ACC112 (cell line): ENCODE data around the gene STK32B.

ENCODE experiments used
- H2AFZ ChIP-seq: fragments of 200-600 bp; sonication (generic); one replicate; pipeline ENCODE4 v1.6.0; 2017; ENCODE audit warnings: antibody characterized with exemption, low read length; ENCODE audit not compliant: unreplicated experiment
- H3K27ac ChIP-seq: fragments of 200-600 bp; sonication (generic); 2 replicates; pipeline ENCODE4 v1.5.1; 2014; ENCODE audit warnings: low read depth, mild to moderate bottlenecking, antibody characterized with exemption, low read length, moderate library complexity
- H3K27me3 ChIP-seq: fragments of 200-600 bp; sonication (generic); 2 replicates; pipeline ENCODE4 v1.6.1; 2014; ENCODE audit warnings: mild to moderate bottlenecking, antibody characterized with exemption, low read length, moderate library complexity, mixed read lengths; ENCODE audit not compliant: insufficient read depth
- H3K36me3 ChIP-seq: fragments of 200-600 bp; sonication (generic); 2 replicates; pipeline ENCODE4 v1.6.1; 2016; ENCODE audit warnings: mild to moderate bottlenecking, antibody characterized with exemption, low read length, moderate library complexity, mixed read lengths; ENCODE audit not compliant: insufficient read depth
- H3K4me1 ChIP-seq: fragments of 200-600 bp; sonication (generic); one replicate; pipeline ENCODE4 v1.6.1; 2016; ENCODE audit warnings: low read length, mixed read lengths; ENCODE audit not compliant: insufficient read depth, unreplicated experiment, control insufficient read depth
- H3K4me3 ChIP-seq: fragments of 200-600 bp; sonication (generic); 2 replicates; pipeline ENCODE4 v1.5.1; 2014; ENCODE audit warnings: mild to moderate bottlenecking, low read depth, low read length
- H3K79me2 ChIP-seq: fragments of 200-600 bp; sonication (generic); one replicate; pipeline ENCODE4 v1.6.0; 2016; ENCODE audit warnings: low read length; ENCODE audit not compliant: control insufficient read depth, unreplicated experiment, insufficient read depth

The STK32B gene

GRCh38 chr4:5014007-5014682, 37.1 kb upstream of the STK32B start:
- Histone ChIP-seq H3K27ac (no peak overlapping the region), H3K4me3 (no peak overlapping the region), H2AFZ (no peak overlapping the region), H3K4me1 (no peaks in the 10 kb centered on the region), H3K27me3 (peaks cover 68% of the 10 kb centered on the region), H3K36me3 (no peaks in the 10 kb centered on the region), H3K79me2 (no peaks in the 10 kb centered on the region)

- Histone ChIP-seq H3K4me3 (no peak overlapping the region), H3K4me1 (no peaks in the 10 kb centered on the region), H3K36me3 (no peaks in the 10 kb centered on the region), H3K79me2 (no peaks in the 10 kb centered on the region), H3K27me3 (peaks cover 41% of the 10 kb centered on the region), H3K27ac (no peak overlapping the region), H2AFZ (no peak overlapping the region)
Observed at GRCh38 chr4:5018096-5018495, 33.2 kb upstream of the STK32B start.

DNA sequence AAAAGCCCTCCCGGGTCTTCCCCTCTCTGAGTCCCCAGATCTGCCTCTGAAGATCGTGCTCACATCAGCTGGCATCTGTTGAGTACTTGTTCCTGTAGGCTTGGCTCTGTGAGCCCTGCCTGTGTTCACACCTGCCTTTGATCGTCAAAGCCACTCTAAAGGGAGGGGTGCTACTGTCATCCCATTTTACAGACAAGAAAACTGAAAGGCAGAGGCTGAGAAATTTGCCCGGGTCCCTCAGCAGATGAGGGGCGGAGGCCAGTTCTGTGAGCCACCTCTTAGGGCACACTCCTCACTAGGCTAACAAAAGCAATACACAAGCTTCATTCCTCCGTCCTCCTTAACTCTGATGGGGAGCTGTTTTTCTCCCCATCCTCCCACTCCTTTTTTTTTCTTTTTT, 32.7 kb upstream of the STK32B start:
- Histone ChIP-seq H3K4me3 (no peak overlapping the region), H2AFZ (no peak overlapping the region), H3K27me3 (peaks cover 37% of the 10 kb centered on the region), H3K4me1 (no peaks in the 10 kb centered on the region), H3K79me2 (no peaks in the 10 kb centered on the region), H3K36me3 (no peaks in the 10 kb centered on the region), H3K27ac (no peak overlapping the region)

DNA sequence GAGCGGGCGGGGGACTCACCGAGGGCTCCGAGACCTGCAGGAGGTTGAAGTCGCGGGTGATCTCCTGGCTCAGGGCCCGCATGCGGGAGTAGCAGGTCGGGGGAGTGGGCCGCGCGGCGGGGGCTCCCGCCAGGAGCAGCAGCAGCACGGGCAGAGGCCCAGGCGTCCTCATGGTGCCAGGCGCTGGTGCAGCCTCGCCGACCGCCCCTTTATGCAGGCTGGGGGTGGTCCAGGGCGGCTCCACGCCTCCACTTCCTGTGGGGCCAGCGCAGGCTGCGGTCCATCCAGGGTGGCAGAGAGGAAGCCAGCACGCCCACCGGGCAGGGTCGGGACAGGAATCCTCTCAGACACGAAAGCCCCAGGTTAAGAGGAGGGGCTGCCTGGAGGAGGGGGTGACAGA, 32.0 kb upstream of the STK32B start, which contains the start of gene CYTL1:
TSS of gene CYTL1 (minus strand) at position 185 of the 400 bp plus-strand sequence. CDS start at position 172, 13 bp downstream.
- Histone ChIP-seq H3K79me2 (no peaks in the 10 kb centered on the region), H2AFZ (no peak within 1 kb of the TSS), H3K36me3 (no peaks in the 10 kb centered on the region), H3K4me1 (peaks cover 5% of the 10 kb centered on the region), H3K27me3 (peaks cover 30% of the 10 kb centered on the region), H3K27ac (no peak within 1 kb of the TSS), H3K4me3 (no peak within 1 kb of the TSS)

DNA sequence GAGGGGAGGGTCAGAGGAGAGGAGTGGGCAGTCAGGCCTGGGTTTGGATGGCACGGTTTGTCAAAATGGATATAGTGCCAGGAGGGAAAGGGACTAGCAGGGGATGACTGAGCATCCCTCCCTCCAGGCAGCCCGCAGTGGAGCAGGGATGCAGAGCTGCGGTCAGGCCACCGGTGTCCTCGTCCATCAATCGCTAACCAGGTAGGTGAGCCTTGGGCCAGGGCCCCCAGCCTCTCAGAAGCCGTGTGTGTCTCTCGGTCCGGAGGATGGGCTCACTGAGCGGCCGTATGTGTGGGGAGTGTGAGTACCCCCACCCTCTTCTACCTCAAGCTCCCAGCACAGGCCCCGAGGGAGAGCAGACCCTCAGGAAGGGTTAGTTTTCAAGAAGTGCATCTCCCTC, 31.5 kb upstream of the STK32B start:
- H3K4me3 ChIP-seq = no peak overlapping the region
- H3K36me3 ChIP-seq = no peaks in the 10 kb centered on the region
- peaks cover 25% of the 10 kb centered on the region for H3K27me3 ChIP-seq
- peaks cover 8% of the 10 kb centered on the region for H3K4me1 ChIP-seq
- no peaks in the 10 kb centered on the region for H3K79me2 ChIP-seq
- no peak overlapping the region for H2AFZ ChIP-seq
- no peak overlapping the region for H3K27ac ChIP-seq

DNA sequence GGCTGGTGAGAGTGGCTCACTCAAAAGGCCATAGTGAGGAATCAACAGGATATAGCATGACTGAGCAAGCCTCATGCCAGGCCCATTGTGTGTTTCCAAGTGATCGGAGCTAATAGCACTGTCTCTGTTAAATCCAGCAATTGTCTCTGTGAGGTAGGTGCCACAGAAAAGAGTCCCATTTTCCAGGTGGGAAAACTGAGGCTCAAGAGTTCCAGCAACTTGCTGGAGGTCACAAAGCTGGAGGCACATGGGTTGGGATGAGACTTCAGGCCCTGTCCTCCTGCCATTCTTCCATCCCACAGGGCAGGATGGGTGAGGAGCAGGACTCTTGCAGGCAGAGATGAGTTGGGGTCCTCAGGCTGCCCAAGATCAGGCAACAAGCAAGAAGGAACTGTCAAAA, 30.9 kb upstream of the STK32B start:
- Histone ChIP-seq H3K36me3 (no peaks in the 10 kb centered on the region), H3K27me3 (peaks cover 20% of the 10 kb centered on the region), H3K27ac (no peak overlapping the region), H2AFZ (no peak overlapping the region), H3K4me3 (no peak overlapping the region), H3K4me1 (peaks cover 13% of the 10 kb centered on the region), H3K79me2 (no peaks in the 10 kb centered on the region)

DNA sequence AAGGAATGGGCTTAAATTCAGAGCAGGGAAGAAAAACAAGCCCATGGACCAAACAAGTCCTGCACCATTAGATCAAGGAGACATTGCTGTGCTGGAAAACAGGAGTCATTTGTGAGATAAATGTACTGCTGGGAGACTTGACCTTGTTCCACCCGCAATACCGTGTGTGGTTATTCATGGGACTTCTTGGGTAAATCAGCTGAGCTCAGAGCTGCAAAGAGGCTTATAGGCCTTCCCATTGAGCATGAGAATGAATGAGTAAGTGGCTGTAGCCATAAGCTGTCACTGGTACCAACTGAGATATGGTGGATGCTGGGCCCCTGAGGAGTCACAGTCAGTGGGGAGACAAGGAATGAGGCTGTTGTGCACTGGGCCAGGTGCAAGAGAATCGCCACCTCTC, 29.7 kb upstream of the STK32B start:
- no peaks in the 10 kb centered on the region for H3K36me3 ChIP-seq
- H3K4me3 ChIP-seq = no peak overlapping the region
- peaks cover 8% of the 10 kb centered on the region for H3K27me3 ChIP-seq
- H3K27ac ChIP-seq = no peak overlapping the region
- H3K4me1 ChIP-seq = peaks cover 14% of the 10 kb centered on the region
- no peaks in the 10 kb centered on the region for H3K79me2 ChIP-seq
- no peak overlapping the region for H2AFZ ChIP-seq

DNA sequence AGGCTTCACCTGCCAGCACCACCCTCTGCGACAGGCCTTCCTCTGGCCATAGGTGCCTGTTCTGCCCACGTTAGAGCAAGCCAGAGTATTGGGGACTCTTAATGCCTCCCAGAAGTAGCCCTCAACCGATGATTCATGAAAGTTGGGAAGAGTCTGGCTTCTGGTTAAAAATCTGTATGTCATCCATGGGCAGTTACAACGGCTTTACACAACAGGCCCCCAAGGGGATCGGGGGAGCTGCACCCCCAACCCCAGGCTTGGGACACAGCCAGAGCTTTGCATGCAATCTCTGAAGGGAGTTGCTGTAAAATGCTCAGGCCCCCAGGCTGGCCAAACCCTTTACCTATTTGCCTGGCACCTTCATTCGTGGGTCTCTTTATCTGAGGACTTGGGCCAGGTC, 26.6 kb upstream of the STK32B start:
- Histone ChIP-seq H3K36me3 (no peaks in the 10 kb centered on the region), H3K27me3 (peaks cover 12% of the 10 kb centered on the region; the same call in 1 of the 2 replicates), H3K4me1 (peaks cover 14% of the 10 kb centered on the region), H2AFZ (no peak overlapping the region), H3K4me3 (0 out of 2 replicates have a peak overlapping the region, but pooled peaks have one; percentile 11), H3K79me2 (no peaks in the 10 kb centered on the region), H3K27ac (peak overlapping the region; percentile 65)

- no peak overlapping the region for H3K27ac ChIP-seq
- no peaks in the 10 kb centered on the region for H3K79me2 ChIP-seq
- H3K36me3 ChIP-seq = no peaks in the 10 kb centered on the region
- no peak overlapping the region for H2AFZ ChIP-seq
- peaks cover 12% of the 10 kb centered on the region; the same call in 1 of the 2 replicates for H3K27me3 ChIP-seq
- H3K4me1 ChIP-seq = peaks cover 14% of the 10 kb centered on the region
- no peak overlapping the region for H3K4me3 ChIP-seq
Observed at GRCh38 chr4:5026371-5026770, 24.9 kb upstream of the STK32B start.

DNA sequence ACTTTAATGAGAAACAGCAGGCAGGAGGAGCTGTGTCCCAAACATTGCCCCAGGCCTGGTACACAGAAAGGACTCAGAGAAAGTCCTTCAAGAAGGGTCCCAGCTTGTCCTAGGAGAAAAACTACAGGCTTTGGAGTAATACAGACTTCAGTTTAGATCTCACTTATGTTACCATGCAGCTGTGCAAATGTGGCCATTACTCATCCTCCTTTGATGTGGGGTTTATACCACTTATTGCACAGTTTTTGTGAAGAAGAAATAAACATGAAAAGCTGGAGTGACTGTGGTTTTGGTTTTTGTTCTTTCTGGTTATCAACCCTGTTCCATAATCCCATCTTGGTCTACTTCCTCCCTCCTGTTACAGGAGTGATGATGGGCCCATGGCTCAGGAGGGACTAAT, 23.9 kb upstream of the STK32B start:
- Histone ChIP-seq H2AFZ (no peak overlapping the region), H3K79me2 (no peaks in the 10 kb centered on the region), H3K36me3 (no peaks in the 10 kb centered on the region), H3K27me3 (peaks cover 12% of the 10 kb centered on the region; the same call in 1 of the 2 replicates), H3K4me1 (peaks cover 14% of the 10 kb centered on the region), H3K27ac (no peak overlapping the region), H3K4me3 (no peak overlapping the region)

GRCh38 chr4:5028480-5028879, 22.8 kb upstream of the STK32B start:
- Histone ChIP-seq H3K27ac (no peak overlapping the region), H3K79me2 (no peaks in the 10 kb centered on the region), H3K4me1 (peaks cover 22% of the 10 kb centered on the region), H2AFZ (no peak overlapping the region), H3K36me3 (no peaks in the 10 kb centered on the region), H3K27me3 (peaks cover 12% of the 10 kb centered on the region; the same call in 1 of the 2 replicates), H3K4me3 (no peak overlapping the region)
